Endothelial cell of umbilical vein (primary cell): Measurements from ENCODE around the gene LPA. TPM values are rescaled to one million over a fixed set of nuclear protein-coding genes. Genes with fewer than 3 reads are reported as not detected.

Experiments
- BruUV-seq: library from RNA; stranded (reverse); fragments of 400-500 nt; replicated peaks from 2 replicates; lab custom pipeline; 2021; lab: Mats Ljungman, UMichigan
- CTCF ChIA-PET: fragments of 300-600, 350-600 bp; sonication (Branson Sonifier 250); formaldehyde crosslinking; loops from one replicate; lab custom pipeline; 2021; ENCODE audit warnings: antibody characterized with exemption, inconsistent platforms; lab: Charles Lee
- POLR2A ChIA-PET: fragments of 300-600, 350-600 bp; sonication (Branson Sonifier 250); formaldehyde crosslinking; loops from one replicate; lab custom pipeline; 2021; ENCODE audit warnings: antibody characterized with exemption, inconsistent platforms; lab: Charles Lee
- DNase-seq: peaks from one replicate; pipeline ENCODE4 v3.0.0-alpha.2; 2011; ENCODE audit warnings: low read depth, low spot score
- FAIRE-seq: peaks from 2 replicates; lab custom pipeline; 2011; peaks lifted over from hg19 to GRCh38; lab: Jason Lieb, UNC
- H2AFZ ChIP-seq: 2 replicates; pipeline ENCODE4 v1.6.0; 2012; ENCODE audit warnings: low read depth, low read length, control low read depth, inconsistent platforms
- H3K27ac ChIP-seq: 2 replicates; pipeline ENCODE4 v1.5.1; 2011; ENCODE audit warnings: low read depth, mild to moderate bottlenecking, control low read depth, low read length, moderate library complexity; ENCODE audit not compliant: insufficient read depth
- H3K27me3 ChIP-seq, 2 experiments: 2 replicates each; pipeline versions ENCODE4 v1.6.0 to v1.6.1; 2011; ENCODE audit warnings: low read length in 2 of 2, mixed read lengths in 1 of 2; ENCODE audit not compliant: control insufficient read depth in 2 of 2, insufficient read depth in 2 of 2
- H3K36me3 ChIP-seq, 2 experiments: 2 replicates in 1 of 2; 3 replicates in 1 of 2; pipeline ENCODE4 v1.5.1; 2011; ENCODE audit warnings: low read length in 2 of 2, mild to moderate bottlenecking in 1 of 2, moderate library complexity in 1 of 2; ENCODE audit not compliant: control insufficient read depth in 2 of 2, insufficient read depth in 2 of 2; ENCODE audit errors: extremely low read depth in 1 of 2
- H3K4me1 ChIP-seq: 3 replicates; pipeline ENCODE4 v1.5.1; 2011; ENCODE audit warnings: mild to moderate bottlenecking, low read length; ENCODE audit not compliant: control insufficient read depth, insufficient read depth; ENCODE audit errors: extremely low read depth
- H3K4me2 ChIP-seq: 2 replicates; pipeline ENCODE4 v1.6.1; 2011; ENCODE audit warnings: low read length, control low read depth, mixed read lengths; ENCODE audit not compliant: insufficient read depth
- H3K4me3 ChIP-seq, 3 experiments: fragments of 200-600 bp in 1 of 3; sonication (generic), shearing (Covaris generic) in 1 of 3; replicated peaks in 1 of 3; 2 replicates each; pipeline ENCODE4 v1.5.1; 2011 to 2016; ENCODE audit warnings: control low read depth in 3 of 3, low read length in 3 of 3, mild to moderate bottlenecking in 2 of 3, inconsistent platforms in 1 of 3, low read depth in 1 of 3, moderate library complexity in 1 of 3; ENCODE audit not compliant: insufficient read depth in 1 of 3
- H3K79me2 ChIP-seq: 2 replicates; pipeline ENCODE4 v1.6.0; 2012; ENCODE audit warnings: low read length, inconsistent platforms; ENCODE audit not compliant: control insufficient read depth, insufficient read depth
- H3K9ac ChIP-seq: replicated peaks from 2 replicates; pipeline ENCODE3; 2011; ENCODE audit warnings: low read length, control low read depth; ENCODE audit not compliant: insufficient read depth; ENCODE audit errors: extremely low read depth
- H3K9me1 ChIP-seq: replicated peaks from 3 replicates; pipeline ENCODE4 v1.6.0; 2011; ENCODE audit warnings: mild to moderate bottlenecking, low read length; ENCODE audit not compliant: control insufficient read depth, insufficient read depth; ENCODE audit errors: extremely low read depth
- H3K9me3 ChIP-seq: replicated peaks from 2 replicates; pipeline ENCODE4 v1.5.1; 2012; ENCODE audit warnings: low read length, inconsistent platforms; ENCODE audit not compliant: control insufficient read depth, insufficient read depth
- H4K20me1 ChIP-seq: replicated peaks from 2 replicates; pipeline ENCODE3; 2011; ENCODE audit warnings: mild to moderate bottlenecking, low read length; ENCODE audit not compliant: control insufficient read depth, insufficient read depth; ENCODE audit errors: extremely low read depth
- EZH2 ChIP-seq: IDR thresholded peaks from 2 replicates; pipeline ENCODE4 v1.6.1; 2012; ENCODE audit warnings: borderline replicate concordance, low read depth, mild to moderate bottlenecking, moderate library complexity, low read length, inconsistent platforms; ENCODE audit not compliant: severe bottlenecking
- FOS ChIP-seq: IDR thresholded peaks from 2 replicates; pipeline ENCODE4 v1.6.1; 2011; ENCODE audit warnings: mild to moderate bottlenecking, low read length, moderate library complexity, borderline replicate concordance; ENCODE audit not compliant: insufficient read depth
- GATA2 ChIP-seq: IDR thresholded peaks from 2 replicates; pipeline ENCODE4 v1.7.0; 2011; ENCODE audit warnings: low read depth, mild to moderate bottlenecking, moderate library complexity, mixed read lengths, low read length; ENCODE audit not compliant: insufficient read length, insufficient read depth
- JUN ChIP-seq: IDR thresholded peaks from 2 replicates; pipeline ENCODE4 v1.6.1; 2011; ENCODE audit warnings: borderline replicate concordance, low read depth; ENCODE audit not compliant: insufficient read length, insufficient read depth
- MYC ChIP-seq: IDR thresholded peaks from one replicate; pipeline ENCODE4 v1.6.1; 2011; ENCODE audit warnings: mild to moderate bottlenecking, low read depth, low read length
- POLR2A ChIP-seq: IDR thresholded peaks from 2 replicates; pipeline ENCODE4 v1.6.1; 2012; ENCODE audit warnings: low read depth, mild to moderate bottlenecking, control low read depth, low read length
- POLR2AphosphoS5 ChIP-seq: IDR thresholded peaks from 2 replicates; pipeline ENCODE4 v1.6.1; 2012; ENCODE audit warnings: low read depth, mild to moderate bottlenecking, control low read depth, low read length, moderate library complexity; ENCODE audit not compliant: insufficient read depth
- dilution Hi-C: fragments of 300-500 bp; cut with MboI; formaldehyde crosslinking; loops from one replicate; pipeline ENCODE4 v1.15.0; 2019; ENCODE audit warnings: low sequenced_read_pairs; ENCODE audit not compliant: extremely low pct_ligation_motif_present
- intact Hi-C: fragments of 100-400 bp; cut with micrococcal nuclease; formaldehyde crosslinking; loops from one replicate; pipeline ENCODE4 v1.10.0; 2022
- polyA plus RNA-seq, 4 experiments: library from polyadenylated mRNA; depleted of rRNA in 3 of 4; stranded (reverse) in 3 of 4; unstranded in 1 of 4; fragments of >200 nt; gene quantifications; 2 replicates each; pipeline versions ENCODE4 v1.2.1 to v1.2.3, GENCODE V29; 2011 to 2012; ENCODE audit warnings: missing spikeins in 1 of 4
- total RNA-seq: library from RNA; stranded (reverse); gene quantifications from 2 replicates; pipeline ENCODE4 v1.2.3, GENCODE V29; 2021
- TF ChIP-seq, protein P1 (sequence below), 2 donors: IDR thresholded peaks; 1 replicate in 1 of 2; 2 replicates in 1 of 2; pipeline ENCODE4 v1.5.1; 2011; ENCODE audit warnings: low read length in 2 of 2, mild to moderate bottlenecking in 2 of 2, moderate library complexity in 2 of 2, control low read depth in 1 of 2, inconsistent platforms in 1 of 2, low read depth in 1 of 2; ENCODE audit not compliant: insufficient read depth in 1 of 2; ENCODE audit errors: extremely low read depth in 1 of 2
- TF ChIP-seq, protein P2 (sequence below): IDR thresholded peaks from 2 replicates; pipeline ENCODE4 v1.6.1; 2011; ENCODE audit not compliant: insufficient read depth, insufficient read length

The LPA gene
- total and polyA plus RNA-seq, 2 donors (not counting 3 experiments of a cell fraction or from before 2014, with no cell fraction given) = not detected

- H3K9me1 ChIP-seq = no peaks in the 10 kb centered on the region
- DNase-seq = no peak
- H2AFZ ChIP-seq = no peak overlapping the region
- H3K27me3 ChIP-seq = no peaks in the 10 kb centered on the region
- intact Hi-C loops (no loop called here), dilution Hi-C loops (no loop called here)
- no peaks in the 10 kb centered on the region for H3K4me1 ChIP-seq
- H3K4me3 ChIP-seq = no peak overlapping the region
- H3K79me2 ChIP-seq = no peaks in the 10 kb centered on the region
- H3K4me2 ChIP-seq = no peak overlapping the region
- H3K27ac ChIP-seq = no peak overlapping the region
- no peak overlapping the region for H3K9ac ChIP-seq
- CTCF ChIA-PET = no interaction called here
- H3K36me3 ChIP-seq = no peaks in the 10 kb centered on the region
- POLR2A ChIA-PET = no interaction called here
- H3K9me3 ChIP-seq = peaks cover 2% of the 10 kb centered on the region
- TF ChIP-seq POLR2A (no peak), GATA2 (no peak), FOS (no peak), POLR2AphosphoS5 (no peak), JUN (no peak), MYC (no peak), EZH2 (no peak)
- TF ChIP-seq, protein P1, sequence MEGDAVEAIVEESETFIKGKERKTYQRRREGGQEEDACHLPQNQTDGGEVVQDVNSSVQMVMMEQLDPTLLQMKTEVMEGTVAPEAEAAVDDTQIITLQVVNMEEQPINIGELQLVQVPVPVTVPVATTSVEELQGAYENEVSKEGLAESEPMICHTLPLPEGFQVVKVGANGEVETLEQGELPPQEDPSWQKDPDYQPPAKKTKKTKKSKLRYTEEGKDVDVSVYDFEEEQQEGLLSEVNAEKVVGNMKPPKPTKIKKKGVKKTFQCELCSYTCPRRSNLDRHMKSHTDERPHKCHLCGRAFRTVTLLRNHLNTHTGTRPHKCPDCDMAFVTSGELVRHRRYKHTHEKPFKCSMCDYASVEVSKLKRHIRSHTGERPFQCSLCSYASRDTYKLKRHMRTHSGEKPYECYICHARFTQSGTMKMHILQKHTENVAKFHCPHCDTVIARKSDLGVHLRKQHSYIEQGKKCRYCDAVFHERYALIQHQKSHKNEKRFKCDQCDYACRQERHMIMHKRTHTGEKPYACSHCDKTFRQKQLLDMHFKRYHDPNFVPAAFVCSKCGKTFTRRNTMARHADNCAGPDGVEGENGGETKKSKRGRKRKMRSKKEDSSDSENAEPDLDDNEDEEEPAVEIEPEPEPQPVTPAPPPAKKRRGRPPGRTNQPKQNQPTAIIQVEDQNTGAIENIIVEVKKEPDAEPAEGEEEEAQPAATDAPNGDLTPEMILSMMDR (IDR thresholded peaks at IDR 0.05; ENCODE audit: extremely low read depth in 1 of 2, insufficient read depth in 1 of 2, low read depth in 1 of 2, low read length in 2 of 2) = no peak
- TF ChIP-seq, protein P2, sequence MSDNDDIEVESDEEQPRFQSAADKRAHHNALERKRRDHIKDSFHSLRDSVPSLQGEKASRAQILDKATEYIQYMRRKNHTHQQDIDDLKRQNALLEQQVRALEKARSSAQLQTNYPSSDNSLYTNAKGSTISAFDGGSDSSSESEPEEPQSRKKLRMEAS = no peak
- FAIRE-seq = no peak
- no TSS peak for BruUV-seq
- H4K20me1 ChIP-seq = no peaks in the 10 kb centered on the region
Observed at GRCh38 chr6:160662842-160663241, 1.2 kb downstream of the LPA start.
